GM21737 (cell line): ENCODE measurements around the gene CPNE2.

Source experiments
- ATAC-seq: cut with Tn5 transposase; IDR thresholded peaks from one replicate; pipeline ENCODE4 v1.9.1; 2021; ENCODE audit warnings: mild to moderate bottlenecking, moderate library complexity; ENCODE audit not compliant: unreplicated experiment

The CPNE2 gene

GRCh38 chr16:57141822-57142631, 49.6 kb downstream of the CPNE2 start:
- no peak for ATAC-seq

DNA sequence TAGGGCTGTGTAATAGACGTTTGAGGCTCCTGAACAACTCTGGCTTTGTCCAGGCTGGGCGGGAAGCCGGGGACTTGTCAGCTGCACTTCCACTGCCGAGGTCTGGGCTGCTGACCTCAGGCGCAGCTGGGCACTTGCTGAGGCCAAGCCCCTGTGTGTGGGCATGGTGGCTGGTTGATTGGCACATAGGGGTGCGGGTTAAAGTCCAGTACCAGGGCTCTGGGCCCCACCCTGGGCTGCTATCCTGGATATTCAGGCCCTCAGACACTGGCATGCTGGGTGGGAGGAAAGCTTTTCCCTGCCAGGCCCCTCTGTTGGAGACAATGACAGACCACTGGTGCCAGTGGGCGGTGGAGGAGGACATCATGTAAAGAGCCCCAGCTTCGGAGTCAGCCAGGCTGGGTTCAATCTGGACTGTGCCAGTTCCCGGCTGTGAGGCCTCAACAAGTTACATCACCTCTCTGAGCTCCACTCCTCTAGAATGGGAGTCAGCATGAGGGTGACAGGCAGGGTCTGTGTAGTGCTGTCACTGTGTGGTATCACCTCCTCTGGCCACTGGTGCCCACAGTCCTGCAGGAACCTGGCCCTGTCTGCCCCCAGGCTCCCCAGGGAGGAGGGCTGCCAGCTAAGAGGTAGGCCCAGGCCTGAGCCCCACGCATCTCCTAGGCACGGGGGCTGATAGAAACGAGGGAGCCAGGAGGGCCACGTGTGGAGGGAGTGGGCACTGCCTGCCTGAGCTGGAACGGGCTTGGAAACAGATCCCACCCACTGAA, 51.0 kb downstream of the CPNE2 start:
- ATAC-seq = no peak

DNA sequence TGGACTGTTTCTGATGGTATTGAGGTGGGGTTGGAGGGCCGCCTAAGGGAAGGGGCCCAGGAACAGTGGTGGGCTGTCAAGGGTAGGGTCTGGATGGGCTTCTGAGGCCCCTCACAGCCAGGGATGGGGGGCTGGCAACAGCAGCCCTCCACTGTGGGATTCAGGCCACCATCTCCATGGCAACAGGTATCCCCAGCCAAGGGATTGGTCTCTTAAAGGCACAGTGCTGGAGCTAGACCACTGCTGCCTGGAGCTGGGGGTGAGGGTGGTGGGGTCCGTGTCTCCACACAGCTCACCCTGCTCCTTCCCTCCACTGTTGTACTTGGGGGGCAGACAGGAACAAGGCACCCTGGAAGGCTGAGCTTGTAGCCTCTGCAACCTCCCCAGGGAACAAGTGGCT, 51.6 kb downstream of the CPNE2 start:
- ATAC-seq = no peak

DNA sequence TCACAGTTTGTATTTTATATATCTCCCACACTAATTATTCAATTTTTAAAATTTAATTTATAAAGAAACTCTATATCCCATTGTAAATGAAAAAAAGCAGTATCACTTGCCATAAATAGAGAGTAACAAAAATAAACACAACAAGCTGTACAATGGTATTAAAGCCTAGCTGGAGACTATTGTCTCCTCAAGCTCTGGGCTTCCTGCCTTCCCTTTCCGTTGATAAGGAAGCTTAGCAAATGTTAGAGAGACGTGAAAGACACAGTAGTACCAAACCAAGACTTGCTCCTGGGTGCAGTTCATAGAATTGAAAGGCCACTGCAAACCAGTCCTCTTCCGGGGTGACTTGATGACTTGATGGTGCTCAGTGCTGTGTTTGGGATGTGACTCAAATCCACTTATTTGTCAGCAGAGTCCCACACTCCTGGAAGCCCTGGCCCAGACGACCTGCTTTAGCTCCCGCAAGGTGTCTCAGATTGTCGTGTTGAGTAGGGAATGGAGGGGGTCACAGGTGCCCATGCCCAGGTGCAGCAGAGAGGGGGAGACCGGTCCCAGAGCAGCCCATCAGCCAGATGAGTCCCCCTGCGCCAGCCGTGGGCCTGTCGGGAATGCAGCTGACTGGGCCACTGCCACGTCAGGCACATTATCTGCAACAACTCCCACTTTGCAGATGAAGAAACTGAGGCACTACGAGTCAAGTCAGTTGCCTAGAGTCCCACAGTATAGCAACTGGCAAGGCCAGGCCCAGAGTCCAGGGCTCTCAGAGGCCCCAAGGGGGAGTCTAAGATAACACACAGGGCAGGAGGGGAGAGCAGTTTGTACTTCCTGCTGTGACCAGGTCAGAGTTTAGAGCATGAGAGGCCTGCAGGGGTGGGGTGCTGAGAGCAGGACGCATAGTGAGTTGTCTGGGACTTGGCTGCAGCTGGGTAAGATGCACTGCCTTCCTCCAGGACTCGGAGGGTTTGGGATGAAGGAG, 53.0 kb downstream of the CPNE2 start:
- no peak for ATAC-seq

GRCh38 chr16:57146040-57146647, 53.8 kb downstream of the CPNE2 start:
- no peak for ATAC-seq

DNA sequence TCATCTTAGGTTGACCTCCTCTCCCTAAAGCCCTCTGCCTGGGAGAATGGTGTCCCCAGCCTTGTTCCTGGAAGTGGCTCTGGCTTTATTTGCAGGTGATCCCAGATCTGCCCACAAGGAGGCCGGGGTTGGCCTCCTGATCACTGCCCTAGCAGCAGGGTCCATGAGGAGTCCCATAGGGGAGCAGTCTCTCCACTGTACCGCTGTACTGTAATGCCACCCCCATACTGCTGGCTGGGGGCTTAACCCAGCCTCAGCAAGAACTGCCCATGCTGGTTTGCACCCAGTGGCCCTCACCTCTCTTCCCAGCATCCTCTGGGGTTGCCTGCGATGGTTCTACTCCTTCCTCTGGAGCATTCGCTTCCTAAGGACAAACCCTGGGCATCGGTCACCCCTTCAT, 54.4 kb downstream of the CPNE2 start:
- no peak for ATAC-seq

DNA sequence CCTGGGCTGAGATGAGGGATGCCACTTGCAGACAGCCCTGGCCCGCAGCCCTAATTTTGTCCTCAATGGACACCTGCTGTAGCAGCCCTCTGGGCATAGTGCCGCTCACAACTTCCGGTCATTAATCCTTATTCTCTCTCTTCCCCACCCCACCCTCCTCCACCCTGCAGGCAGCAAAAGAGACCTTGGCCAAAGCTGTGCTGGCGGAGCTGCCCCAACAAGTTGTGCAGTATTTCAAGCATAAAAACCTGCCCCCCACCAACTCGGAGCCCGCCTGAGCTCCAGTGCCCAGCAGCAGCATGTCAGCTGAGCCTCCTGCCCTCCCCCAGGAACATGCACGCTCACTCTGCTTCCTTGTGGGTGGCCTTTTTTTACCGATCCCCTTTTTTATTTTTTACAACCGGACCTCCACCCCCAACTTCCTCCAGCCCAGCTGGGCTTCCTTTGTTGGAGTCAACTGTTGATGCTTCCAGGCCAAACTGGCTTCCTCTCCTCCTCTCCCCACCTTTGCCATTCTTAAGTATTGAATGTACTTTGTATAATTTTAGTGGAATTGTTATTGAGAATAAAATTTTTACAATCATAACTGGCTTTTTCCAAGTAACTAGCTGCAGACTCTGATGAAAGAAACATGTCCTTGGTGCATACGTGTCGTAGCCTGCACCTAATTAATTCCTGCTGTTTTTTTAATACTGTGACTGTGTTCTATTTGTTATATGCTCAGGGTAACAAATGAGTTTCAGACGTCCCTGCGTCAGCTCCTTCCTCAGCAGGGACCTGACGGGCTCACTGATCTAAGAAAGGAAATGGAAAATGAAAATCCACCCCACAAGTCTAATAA, 55.2 kb downstream of the CPNE2 start:
- ATAC-seq = no peak

DNA sequence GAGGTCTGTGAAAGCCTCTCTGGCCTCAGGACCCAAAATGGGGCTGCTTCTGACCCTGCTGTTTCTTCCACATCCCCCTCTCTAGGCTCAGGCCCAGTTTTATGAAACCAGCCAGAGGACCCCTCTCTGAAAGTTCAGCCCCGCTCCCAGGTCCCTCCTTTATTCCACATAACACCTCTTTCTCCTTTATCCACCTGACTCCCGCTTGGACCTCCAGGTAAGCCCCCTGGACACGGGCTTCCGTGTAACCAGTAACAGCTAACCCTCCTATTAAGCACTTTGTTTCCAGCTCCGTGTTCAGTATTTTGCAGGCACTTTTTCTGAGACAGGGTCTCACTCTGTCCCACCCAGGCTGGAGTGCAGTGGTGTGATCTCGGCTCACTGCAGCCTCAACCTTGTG, 56.1 kb downstream of the CPNE2 start:
- ATAC-seq = no peak

GRCh38 chr16:57149391-57149790, 57.0 kb downstream of the CPNE2 start:
- no peak for ATAC-seq

- no peak for ATAC-seq
Measured at GRCh38 chr16:57150682-57151330, 58.4 kb downstream of the CPNE2 start.

DNA sequence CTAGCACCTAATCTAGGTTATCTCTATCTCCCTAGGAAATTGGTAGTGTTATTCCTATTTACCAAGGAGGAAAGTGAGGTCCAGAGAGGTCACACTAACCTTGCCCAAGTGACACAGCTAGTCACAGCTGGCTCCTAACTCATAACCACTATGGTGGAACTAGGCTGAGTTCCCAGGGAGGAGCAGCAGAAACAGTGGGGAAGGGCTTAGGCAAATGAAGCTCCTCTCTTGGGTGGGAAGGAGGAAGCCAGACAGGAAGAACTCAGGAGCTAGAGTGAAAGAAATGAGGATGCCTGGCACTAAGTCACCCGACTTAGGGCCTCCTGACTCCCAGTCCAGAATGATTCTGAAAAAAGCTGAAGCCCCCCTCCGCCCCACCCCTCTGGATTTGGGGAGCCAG, 59.0 kb downstream of the CPNE2 start:
- ATAC-seq = no peak

GRCh38 chr16:57152096-57153093, 60.0 kb downstream of the CPNE2 start:
- ATAC-seq = no peak

GRCh38 chr16:57153841-57154240, 61.5 kb downstream of the CPNE2 start:
- ATAC-seq = no peak

- no peak for ATAC-seq
Measured at GRCh38 chr16:57155702-57156350, 63.4 kb downstream of the CPNE2 start.

DNA sequence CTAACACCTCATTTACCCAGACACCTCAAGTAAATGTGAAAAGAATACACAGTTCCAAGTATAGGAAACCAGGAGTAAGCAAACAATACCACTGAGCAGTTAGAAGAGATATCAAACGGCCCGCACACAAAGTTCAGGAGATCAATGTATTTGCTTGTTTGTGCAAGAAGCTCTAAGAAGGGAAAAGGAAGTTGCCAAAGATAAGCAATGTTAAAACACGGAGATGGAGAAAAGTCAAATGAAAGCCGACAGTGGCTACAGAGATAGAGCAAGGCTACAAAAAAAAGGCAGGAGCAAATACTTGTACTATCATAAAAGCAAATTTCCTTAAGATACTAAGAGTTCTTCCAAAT, 63.9 kb downstream of the CPNE2 start:
- no peak for ATAC-seq

GRCh38 chr16:57157533-57157932, 65.2 kb downstream of the CPNE2 start:
- ATAC-seq = no peak

GRCh38 chr16:57159447-57159846, 67.1 kb downstream of the CPNE2 start:
- ATAC-seq = no peak

- no peak for ATAC-seq
Measured at GRCh38 chr16:57163842-57164241, 71.5 kb downstream of the CPNE2 start.
